Fibroblast of the aortic adventitia (primary cell): ENCODE results near the gene PCCA. TPM values are rescaled to one million over a fixed set of nuclear protein-coding genes. Genes with fewer than 3 reads are reported as not detected.

Source experiments
- DNase-seq: peaks from one replicate; pipeline ENCODE4 v3.0.0-alpha.2; 2010; ENCODE audit warnings: low read depth
- H3K4me3 ChIP-seq: 2 replicates; pipeline ENCODE4 v1.5.1; 2011; ENCODE audit warnings: low read depth, mild to moderate bottlenecking, control low read depth, low read length, moderate library complexity
- CTCF ChIP-seq: IDR thresholded peaks from 2 replicates; pipeline ENCODE4 v1.5.1; 2011; ENCODE audit warnings: mild to moderate bottlenecking, low read length, control low read depth, inconsistent platforms; ENCODE audit not compliant: insufficient read depth
- total RNA-seq: library from RNA; depleted of rRNA; stranded (reverse); fragments of >200 nt; gene quantifications from 2 replicates; pipeline ENCODE4 v1.2.3, GENCODE V29; 2012; ENCODE audit warnings: low replicate concordance

PCCA gene
- total RNA-seq, 1 donor, result 23.8 TPM

GRCh38 chr13:100513171-100513570 lies 424.3 kb downstream of the PCCA start:
- no peak for TF ChIP-seq CTCF
- DNase-seq, result no peak
- H3K4me3 ChIP-seq, result no peak overlapping the region

DNA sequence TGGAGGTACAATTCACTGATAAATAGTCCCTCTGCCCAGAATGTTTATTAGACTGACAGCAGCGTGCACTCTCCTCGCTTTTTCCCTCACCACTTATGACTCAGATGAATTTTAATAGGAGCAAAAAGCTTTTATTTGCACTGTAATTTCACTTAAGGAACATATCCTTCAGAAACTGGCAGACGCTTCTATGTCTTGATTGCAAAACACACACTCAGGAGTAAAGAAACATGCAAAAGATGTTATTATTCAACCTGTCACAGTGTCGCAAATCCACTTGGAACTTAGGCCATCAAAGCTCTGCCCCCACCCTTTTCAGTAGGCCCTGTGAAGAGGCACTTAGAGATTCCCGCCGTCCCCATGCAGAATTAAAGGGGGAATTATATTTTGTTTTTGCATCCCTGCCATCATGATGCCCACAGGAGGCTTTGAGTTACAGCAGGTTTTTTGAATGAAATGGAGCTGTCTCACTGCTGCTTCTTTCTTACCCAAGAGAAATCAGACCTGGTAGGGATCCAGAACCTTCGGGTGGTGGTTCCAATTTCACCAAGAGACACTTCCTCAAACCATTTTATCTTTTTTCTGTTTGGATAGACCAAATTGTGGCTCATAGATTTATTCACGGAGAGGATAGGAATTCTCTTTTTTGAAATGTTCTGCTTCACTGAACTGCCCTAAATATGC lies 425.2 kb downstream of the PCCA start:
- peak; percentile 54 for DNase-seq
- no peak overlapping the region for H3K4me3 ChIP-seq
- TF ChIP-seq CTCF, result no peak

GRCh38 chr13:100514788-100515409 lies 426.0 kb downstream of the PCCA start:
- peak; percentile 79 for DNase-seq
- TF ChIP-seq CTCF, result peak; percentile 97
- H3K4me3 ChIP-seq, result no peak overlapping the region

GRCh38 chr13:100515410-100515800 lies 426.5 kb downstream of the PCCA start:
- H3K4me3 ChIP-seq, result no peak overlapping the region
- DNase-seq, result no peak
- TF ChIP-seq CTCF, result no peak

DNA sequence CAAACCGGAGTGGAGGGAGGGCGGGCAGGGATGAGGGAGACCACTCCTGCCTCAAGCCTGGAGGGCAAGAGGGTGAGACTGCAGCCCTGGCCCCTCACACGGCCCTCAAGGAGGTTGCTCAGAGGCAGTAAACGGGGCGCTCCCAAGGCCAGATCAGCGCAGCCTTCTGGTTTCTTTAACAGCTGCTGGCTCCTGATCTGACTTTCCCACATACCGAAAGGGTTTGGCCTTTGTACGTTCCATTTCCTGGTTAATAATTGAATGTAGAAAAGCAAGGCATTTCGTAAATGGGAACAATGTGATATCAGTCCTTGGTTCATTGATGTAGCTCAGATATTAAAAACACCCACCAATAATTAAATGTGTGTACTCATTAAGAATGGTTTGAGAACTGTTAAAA lies 428.2 kb downstream of the PCCA start:
- DNase-seq, result no peak
- TF ChIP-seq CTCF, result no peak

DNA sequence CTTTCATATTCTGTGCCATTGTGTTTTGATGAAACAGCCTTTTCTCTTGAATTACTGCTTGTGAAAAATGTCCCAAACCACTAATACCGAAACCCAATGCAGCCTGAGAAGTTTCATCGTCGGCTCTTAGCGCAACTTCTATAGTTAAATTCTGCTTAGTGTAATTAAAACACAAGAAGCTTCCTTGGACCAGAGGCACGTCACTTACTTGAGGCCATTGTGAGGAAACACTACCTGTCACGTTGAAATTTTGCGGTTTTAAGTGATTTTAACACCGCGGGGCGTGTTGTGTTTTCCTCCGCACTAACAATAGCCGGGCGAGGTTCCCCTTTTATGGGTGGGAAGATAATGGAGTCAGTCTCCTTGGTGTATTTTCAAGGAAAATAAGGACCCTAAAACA lies 428.8 kb downstream of the PCCA start:
- DNase-seq, result no peak
- H3K4me3 ChIP-seq, result no peak overlapping the region
- TF ChIP-seq CTCF, result no peak

More for the DNA sequence above, 428.2 kb downstream of the PCCA start:
- H3K4me3 ChIP-seq, result no peak overlapping the region
